HG03571 (cell line): ENCODE results near the gene GP1BB.
"Not testable (repeated sequence)": the region's sequence is repeated elsewhere in the genome, so short reads cannot be mapped to it uniquely, and the experiment has no call there.

Experiments
- ATAC-seq: cut with Tn5 transposase; IDR thresholded peaks from one replicate; pipeline ENCODE4 v1.9.1; 2021; ENCODE audit not compliant: unreplicated experiment

Gene GP1BB

GRCh38 chr22:19693581-19693980, 29.8 kb upstream of the GP1BB start:
- ATAC-seq: no peak

DNA sequence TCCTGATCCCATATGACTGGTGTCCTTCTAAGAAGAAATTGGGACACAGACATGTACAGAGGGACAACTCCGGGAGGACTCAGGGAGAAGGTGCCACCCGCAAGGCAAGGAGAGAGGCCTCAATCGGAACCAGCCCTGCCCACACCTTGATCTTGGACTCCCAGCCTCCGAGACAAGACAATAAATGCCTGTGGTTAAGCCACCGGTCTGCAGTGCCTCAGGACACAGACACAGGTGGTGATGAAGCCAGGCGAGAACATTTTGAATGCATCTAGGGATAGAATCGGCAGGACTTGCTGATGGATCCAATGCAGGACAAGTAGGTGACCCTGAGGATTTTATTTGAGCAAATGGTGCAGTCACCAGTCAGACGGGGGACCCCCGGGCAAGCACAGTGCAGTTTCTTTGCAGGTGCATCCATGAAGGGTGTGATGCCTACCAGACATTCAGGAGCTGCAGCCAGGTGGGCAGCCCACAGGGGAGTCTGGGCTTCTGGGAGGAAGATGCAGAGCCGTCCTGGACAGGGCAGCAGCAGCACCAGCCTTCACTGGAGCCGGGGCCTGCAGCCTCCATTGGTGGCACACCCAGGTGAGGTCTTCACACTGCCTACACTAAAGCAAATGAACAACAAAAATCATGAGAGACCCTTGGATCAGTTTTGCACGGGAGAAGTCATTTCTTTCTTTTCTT, 29.2 kb upstream of the GP1BB start:
- no peak for ATAC-seq

- no peak for ATAC-seq
Observed at GRCh38 chr22:19694696-19695095, 28.6 kb upstream of the GP1BB start.

GRCh38 chr22:19696504-19697276, 26.6 kb upstream of the GP1BB start:
- no peak for ATAC-seq

- ATAC-seq: not testable (repeated sequence)
Observed at GRCh38 chr22:19697871-19698270, 25.5 kb upstream of the GP1BB start.

GRCh38 chr22:19700790-19701419, 22.4 kb upstream of the GP1BB start:
- no peak for ATAC-seq

- ATAC-seq: no peak
Observed at GRCh38 chr22:19701420-19702145, 21.8 kb upstream of the GP1BB start.

DNA sequence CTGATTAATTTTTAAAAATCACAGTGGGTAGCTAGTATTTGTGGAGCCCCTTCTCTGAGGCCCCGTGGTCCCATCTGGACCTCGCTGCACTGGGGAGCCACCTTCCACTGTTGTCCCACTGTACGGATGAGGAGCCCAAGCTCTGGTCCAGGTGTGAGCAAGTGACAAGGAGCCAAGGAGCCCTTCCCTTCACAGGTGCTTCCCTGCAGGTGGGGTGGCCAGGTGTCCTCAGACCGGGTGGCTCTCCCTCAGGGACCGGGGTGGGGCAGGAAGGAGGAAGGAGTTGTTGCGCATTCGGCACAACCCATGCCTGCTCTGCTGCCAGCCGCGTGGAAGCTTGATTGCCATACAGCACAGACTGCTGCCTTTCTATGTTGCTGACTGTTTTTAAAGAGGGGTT, 19.5 kb upstream of the GP1BB start:
- no peak for ATAC-seq

DNA sequence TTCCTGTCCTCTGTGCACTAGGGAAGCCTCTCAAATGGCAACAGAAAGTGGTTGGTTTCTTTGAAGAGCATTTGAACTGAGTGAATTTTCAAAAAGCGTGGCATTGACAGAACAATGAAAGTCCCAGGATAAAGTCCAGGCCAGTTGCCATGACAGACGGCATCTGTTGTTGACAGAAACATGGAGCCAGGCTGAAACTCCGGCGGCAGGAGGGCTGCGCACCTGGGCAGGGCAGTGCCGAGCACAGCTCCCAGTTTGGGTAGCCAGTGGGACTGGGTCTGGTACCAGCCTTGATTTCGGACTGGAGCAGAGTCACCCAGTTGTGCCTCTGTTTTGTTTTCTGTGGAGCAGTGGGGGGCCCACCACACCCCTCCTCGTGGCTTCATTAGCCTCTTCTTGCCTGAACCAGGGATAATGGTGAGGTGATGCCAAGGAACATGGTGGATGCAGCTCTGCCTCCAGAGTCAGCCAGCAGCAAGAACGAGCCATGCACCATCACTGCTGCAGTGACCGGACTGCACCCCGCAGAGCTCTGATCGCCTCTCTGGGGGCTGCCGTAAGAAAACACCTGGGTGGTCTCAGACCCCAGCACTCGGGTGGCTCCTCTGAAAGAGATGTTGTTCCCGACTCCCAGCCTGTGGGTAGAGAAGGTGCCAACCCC, 18.9 kb upstream of the GP1BB start:
- no peak for ATAC-seq

- no peak for ATAC-seq
Observed at GRCh38 chr22:19705181-19705934, 18.0 kb upstream of the GP1BB start.

DNA sequence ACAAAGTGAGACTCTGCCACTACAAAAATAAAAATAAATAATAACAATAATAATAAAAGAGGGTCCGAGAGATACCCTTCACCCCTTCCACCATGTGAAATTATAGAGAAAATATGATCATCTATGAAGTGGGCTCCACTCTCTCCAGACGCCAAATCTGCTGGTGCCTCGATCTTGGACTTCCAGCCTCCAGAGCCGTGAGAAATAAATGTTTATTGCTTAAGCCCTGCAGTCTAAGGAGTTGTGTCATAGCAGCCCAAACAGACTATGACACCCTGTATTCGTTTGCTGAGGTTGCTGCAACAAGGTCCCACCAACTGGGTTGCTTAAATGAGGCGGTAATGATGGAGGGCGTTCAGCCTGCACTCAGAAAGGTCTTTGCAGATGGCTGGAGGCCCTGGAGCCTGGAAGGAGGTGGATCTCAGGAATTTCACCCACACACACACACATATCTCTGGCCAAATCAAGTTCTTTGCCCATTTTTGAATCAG, 16.6 kb upstream of the GP1BB start:
- ATAC-seq: no peak

DNA sequence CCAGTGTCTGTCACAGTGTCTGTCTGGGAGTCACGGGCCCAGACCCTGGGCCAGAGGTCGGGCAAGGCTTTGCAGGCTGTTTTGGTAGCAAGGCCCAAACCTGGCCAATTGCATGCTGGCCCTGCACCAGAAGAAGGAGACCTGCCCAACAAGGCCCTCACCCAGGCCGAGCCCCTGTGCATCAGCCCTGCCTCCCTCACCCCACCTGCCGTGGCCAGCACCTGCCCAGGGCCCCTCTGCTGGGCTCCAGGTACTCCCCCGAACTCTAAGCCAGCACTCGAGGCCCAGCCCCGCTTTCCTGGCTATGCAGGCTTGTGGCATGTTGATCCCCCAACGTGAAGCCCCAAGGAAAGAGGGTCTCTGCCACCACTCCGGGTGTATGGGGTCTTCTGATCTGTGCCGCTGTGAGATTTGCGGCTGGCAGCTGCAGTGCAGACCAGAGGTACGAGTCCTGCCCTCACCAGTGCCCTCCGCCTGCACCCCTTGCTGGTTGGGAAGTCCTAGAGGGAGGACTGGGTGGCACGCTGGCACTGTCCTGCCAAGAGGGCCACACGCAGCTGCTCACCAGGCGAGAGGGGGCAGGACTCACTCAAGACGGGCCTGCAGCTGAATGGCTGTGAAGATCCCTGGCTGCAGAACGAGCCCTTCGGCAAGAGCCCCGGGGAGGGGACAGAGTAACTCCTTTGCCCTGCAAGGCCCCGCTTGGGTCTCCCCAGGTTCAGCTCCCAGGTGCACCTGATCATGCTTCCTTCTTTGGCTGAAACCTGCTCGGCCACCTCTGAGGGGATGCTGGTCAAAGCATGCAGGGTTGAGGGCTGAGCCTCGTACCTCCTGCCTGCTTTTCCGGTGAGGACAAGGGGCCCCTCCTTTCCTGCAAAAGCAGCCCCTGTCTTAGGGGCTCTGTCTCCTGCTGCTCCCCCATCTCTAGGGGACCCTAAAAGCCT, 15.7 kb upstream of the GP1BB start:
- no peak for ATAC-seq

DNA sequence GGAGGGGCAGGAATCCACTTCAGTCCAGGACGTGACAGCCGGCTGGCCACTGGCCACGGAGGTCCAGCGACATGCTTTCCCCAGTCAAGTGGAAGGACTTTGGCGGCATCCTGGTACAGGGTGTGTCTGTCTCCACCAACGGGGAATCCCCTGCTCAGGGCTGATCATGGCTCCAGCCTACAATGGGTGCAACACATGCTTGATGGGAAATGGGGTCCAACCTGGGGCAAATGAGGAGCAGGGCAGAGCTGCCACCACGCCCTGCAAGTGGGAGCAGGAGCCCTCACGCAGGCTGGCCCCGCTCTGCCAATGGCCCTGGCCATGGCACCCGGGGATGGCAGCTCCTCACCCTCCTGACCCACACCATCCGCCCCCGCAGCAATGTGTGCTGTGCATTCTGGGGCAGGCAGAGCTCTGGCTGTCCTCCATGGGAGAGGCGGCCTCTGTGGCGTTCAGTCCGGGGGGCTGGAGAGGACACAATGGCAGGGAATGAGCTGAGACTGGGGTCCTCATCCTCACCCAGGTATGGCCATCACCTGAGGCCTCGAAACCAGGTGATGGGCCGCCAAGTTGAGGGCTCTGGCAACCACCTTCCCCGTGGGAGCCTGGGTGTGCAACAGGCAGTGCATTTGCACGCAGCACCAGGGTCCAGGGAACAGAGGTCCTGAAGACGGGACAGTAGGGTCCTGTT, 14.9 kb upstream of the GP1BB start:
- no peak for ATAC-seq

- ATAC-seq: no peak
Observed at GRCh38 chr22:19709063-19709769, 14.1 kb upstream of the GP1BB start.

DNA sequence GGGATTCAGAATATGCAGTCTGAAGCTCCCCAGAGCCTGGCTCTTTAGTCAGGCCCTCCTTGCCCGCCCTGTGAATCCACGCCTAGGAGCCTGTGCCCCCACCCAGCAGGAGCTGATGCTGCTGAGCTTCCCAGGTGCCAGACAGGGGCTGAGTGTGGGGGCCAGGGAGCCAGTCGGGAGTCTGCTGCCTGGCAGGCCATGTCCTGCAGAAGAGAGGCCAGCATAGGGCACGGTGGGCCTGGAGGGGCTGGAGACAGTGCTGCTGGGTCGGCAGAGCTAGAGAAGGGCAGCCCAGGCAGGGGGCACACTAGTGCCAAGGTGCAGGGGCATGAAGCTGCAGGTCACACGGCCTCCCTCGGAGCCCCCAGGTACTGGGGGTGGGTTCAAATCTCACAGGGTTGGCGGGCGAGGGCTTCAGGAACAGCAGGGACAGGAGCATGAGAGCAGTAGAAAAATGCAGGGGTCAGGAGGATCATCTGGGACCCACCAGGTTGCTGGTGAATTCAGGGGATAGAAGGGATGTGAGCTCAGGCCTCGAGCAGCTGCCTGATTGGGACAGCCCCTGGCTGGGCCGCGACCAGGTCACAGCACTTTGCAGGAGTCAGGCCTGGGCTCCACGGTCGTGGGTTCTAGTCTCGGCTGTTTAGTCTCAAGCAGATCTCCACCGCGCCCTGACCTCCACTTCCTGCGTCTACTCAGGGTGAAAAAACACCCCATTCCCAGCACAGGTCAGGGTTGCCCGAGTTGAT, 13.1 kb upstream of the GP1BB start:
- ATAC-seq: no peak

DNA sequence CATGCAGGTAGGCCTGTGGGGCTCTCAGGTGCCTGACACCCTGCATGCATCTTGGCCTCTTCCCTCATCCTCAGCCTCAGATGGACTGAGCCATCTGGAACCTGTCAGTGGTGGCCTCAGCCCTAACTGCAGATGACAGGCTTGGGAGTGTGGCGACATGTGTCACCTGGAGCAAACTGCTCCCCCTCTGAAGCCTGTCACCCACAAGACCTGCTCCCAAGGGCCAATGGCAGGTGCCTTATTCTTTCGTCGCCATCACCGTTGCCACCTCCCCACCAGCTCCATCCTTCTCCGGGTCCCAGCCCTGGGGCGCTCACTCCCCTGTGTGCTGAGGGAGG, 12.6 kb upstream of the GP1BB start:
- no peak for ATAC-seq

DNA sequence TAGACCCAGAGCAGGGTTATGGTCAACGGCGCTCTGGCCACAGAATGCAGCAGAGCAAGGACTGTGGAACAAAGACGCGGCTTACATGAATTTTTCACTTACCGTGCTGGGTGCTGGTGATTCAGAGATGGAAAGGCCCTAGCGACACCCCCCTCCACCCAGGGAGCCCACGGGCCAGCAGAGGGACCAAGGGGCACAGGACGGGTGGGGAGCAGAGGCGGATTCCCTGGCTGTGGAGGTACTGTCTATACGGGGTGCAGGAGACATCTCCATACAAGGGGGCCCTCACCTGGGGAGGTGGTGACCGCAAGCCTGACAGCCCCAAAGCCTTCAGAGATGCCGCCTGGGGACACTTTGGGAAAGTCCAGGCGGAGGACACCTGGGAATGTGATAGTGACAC, 10.1 kb upstream of the GP1BB start:
- ATAC-seq: no peak
